GM18867 (cell line): ENCODE results near the gene COL4A2.

Source experiments
- ATAC-seq: cut with Tn5 transposase; IDR thresholded peaks from one replicate; pipeline ENCODE4 v1.9.1; 2021; ENCODE audit warnings: mild to moderate bottlenecking, moderate library complexity; ENCODE audit not compliant: unreplicated experiment

The COL4A2 gene

GRCh38 chr13:110431425-110432294 lies 124.6 kb downstream of the COL4A2 start:
- no peak for ATAC-seq

- ATAC-seq = no peak
These were observed 125.4 kb downstream of the COL4A2 start for GRCh38 chr13:110432522-110432921.

- ATAC-seq = no peak
These were observed 125.9 kb downstream of the COL4A2 start for GRCh38 chr13:110433014-110433413.

GRCh38 chr13:110434629-110435028 lies 127.5 kb downstream of the COL4A2 start:
- ATAC-seq = no peak

- no peak for ATAC-seq
These were observed 128.2 kb downstream of the COL4A2 start for GRCh38 chr13:110435331-110435730.

- ATAC-seq = no peak
These were observed 129.2 kb downstream of the COL4A2 start for GRCh38 chr13:110436276-110436675.

GRCh38 chr13:110436786-110437370 lies 129.8 kb downstream of the COL4A2 start:
- ATAC-seq = no peak

GRCh38 chr13:110438211-110438610 lies 131.1 kb downstream of the COL4A2 start:
- no peak for ATAC-seq

- no peak for ATAC-seq
These were observed 131.7 kb downstream of the COL4A2 start for GRCh38 chr13:110438776-110439175.

- ATAC-seq = no peak
These were observed 134.1 kb downstream of the COL4A2 start for GRCh38 chr13:110440946-110441731.

GRCh38 chr13:110442930-110443621 lies 136.0 kb downstream of the COL4A2 start:
- ATAC-seq = no peak

GRCh38 chr13:110443622-110444225 lies 136.6 kb downstream of the COL4A2 start:
- ATAC-seq = peak; percentile 34

- ATAC-seq = peak; percentile 59
These were observed 137.2 kb downstream of the COL4A2 start for GRCh38 chr13:110444226-110444653.

- ATAC-seq = peak; percentile 50
These were observed 138.1 kb downstream of the COL4A2 start for GRCh38 chr13:110445183-110445582.

- ATAC-seq = no peak
These were observed 138.9 kb downstream of the COL4A2 start for GRCh38 chr13:110445722-110446574.

- ATAC-seq = no peak
These were observed 139.4 kb downstream of the COL4A2 start for GRCh38 chr13:110446575-110446890.

- peak; percentile 35 for ATAC-seq
These were observed 140.0 kb downstream of the COL4A2 start for GRCh38 chr13:110447058-110447511.

GRCh38 chr13:110447801-110448200 lies 140.7 kb downstream of the COL4A2 start:
- ATAC-seq = no peak

- no peak for ATAC-seq
These were observed 141.1 kb downstream of the COL4A2 start for GRCh38 chr13:110448230-110448629.

GRCh38 chr13:110448677-110449076 lies 141.6 kb downstream of the COL4A2 start:
- no peak for ATAC-seq
